ENCODE results near the gene ERCC5. TPM values are rescaled to one million over a fixed set of nuclear protein-coding genes. Genes with fewer than 3 reads are reported as not detected.

ERCC5 gene
- total RNA-seq, 1 donor, result 94.1 TPM

- no peak for TF ChIP-seq CTCF (IDR thresholded peaks at IDR 0.05; ENCODE audit: insufficient read depth, low read depth, low read length)
- DNase-seq (ENCODE audit: low read depth), result no peak
- no peak overlapping the region for H3K4me3 ChIP-seq (ENCODE audit: low read depth, low read length)
These were observed 6.7 kb downstream of the ERCC5 start for GRCh38 chr13:102852556-102852955.

- TF ChIP-seq CTCF (IDR thresholded peaks at IDR 0.05; ENCODE audit: insufficient read depth, low read depth, low read length), result no peak
- H3K4me3 ChIP-seq (ENCODE audit: low read depth, low read length), result no peak overlapping the region
These were observed 8.8 kb downstream of the ERCC5 start for GRCh38 chr13:102854675-102855074.

GRCh38 chr13:102856557-102856956 is 10.7 kb downstream of the ERCC5 start:
- DNase-seq (ENCODE audit: low read depth), result no peak
- TF ChIP-seq CTCF (IDR thresholded peaks at IDR 0.05; ENCODE audit: insufficient read depth, low read depth, low read length), result no peak
- no peak overlapping the region for H3K4me3 ChIP-seq (ENCODE audit: low read depth, low read length)

More at GRCh38 chr13:102854675-102855074, 8.8 kb downstream of the ERCC5 start:
- DNase-seq (ENCODE audit: low read depth), result no peak

GRCh38 chr13:102862624-102863210 is 16.9 kb downstream of the ERCC5 start:
- no peak overlapping the region for H3K4me3 ChIP-seq (ENCODE audit: low read depth, low read length)
- TF ChIP-seq CTCF (IDR thresholded peaks at IDR 0.05; ENCODE audit: insufficient read depth, low read depth, low read length), result no peak
- no peak for DNase-seq (ENCODE audit: low read depth)

- no peak for TF ChIP-seq CTCF (IDR thresholded peaks at IDR 0.05; ENCODE audit: insufficient read depth, low read depth, low read length)
- H3K4me3 ChIP-seq (ENCODE audit: low read depth, low read length), result no peak overlapping the region
These were observed 17.8 kb downstream of the ERCC5 start for GRCh38 chr13:102863590-102863989.

GRCh38 chr13:102868366-102868936 is 22.6 kb downstream of the ERCC5 start:
- TF ChIP-seq CTCF (IDR thresholded peaks at IDR 0.05; ENCODE audit: insufficient read depth, low read depth, low read length), result no peak
- H3K4me3 ChIP-seq (ENCODE audit: low read depth, low read length), result no peak overlapping the region
- no peak for DNase-seq (ENCODE audit: low read depth)

More at GRCh38 chr13:102863590-102863989, 17.8 kb downstream of the ERCC5 start:
- DNase-seq (ENCODE audit: low read depth), result no peak

Measured in fibroblast of villous mesenchyme (primary cell).